Liver (tissue), 9 donors: Measurements from ENCODE around the gene PATZ1. TPM values are rescaled to one million over a fixed set of nuclear protein-coding genes. Genes with fewer than 3 reads are reported as not detected.
"Not testable (repeated sequence)": the region's sequence is repeated elsewhere in the genome, so short reads cannot be mapped to it uniquely, and the experiment has no call there.

ENCODE experiments used
- DNase-seq: peaks from one replicate; pipeline ENCODE4 v3.0.0-alpha.2; 2017; ENCODE audit warnings: low spot score
- H3K27ac ChIP-seq, 2 donors: one replicate each; pipeline ENCODE4 v1.7.0; 2013; ENCODE audit warnings: inconsistent platforms in 2 of 2, low read length in 2 of 2, control low read depth in 1 of 2, low read depth in 1 of 2, mild to moderate bottlenecking in 1 of 2
- H3K27me3 ChIP-seq, 4 donors: one replicate each; pipeline versions ENCODE4 v1.6.1 to v1.7.0; 2013; ENCODE audit warnings: low read length in 3 of 4, inconsistent platforms in 1 of 4, mild to moderate bottlenecking in 1 of 4, moderate library complexity in 1 of 4; ENCODE audit not compliant: control insufficient read depth in 4 of 4, insufficient read depth in 4 of 4
- H3K36me3 ChIP-seq, 4 donors: one replicate each; pipeline versions ENCODE4 v1.6.1 to v1.7.0; 2013; ENCODE audit warnings: low read length in 3 of 4, mild to moderate bottlenecking in 3 of 4, low read depth in 1 of 4, moderate library complexity in 1 of 4; ENCODE audit not compliant: control insufficient read depth in 4 of 4, insufficient read depth in 3 of 4
- H3K4me1 ChIP-seq, 4 donors: one replicate each; pipeline versions ENCODE4 v1.6.1 to v1.7.0; 2013; ENCODE audit warnings: low read length in 3 of 4, mild to moderate bottlenecking in 3 of 4, moderate library complexity in 1 of 4; ENCODE audit not compliant: control insufficient read depth in 4 of 4, insufficient read depth in 4 of 4
- H3K4me3 ChIP-seq, 3 donors: one replicate each; pipeline versions ENCODE4 v1.6.1 to v1.7.0; 2013; ENCODE audit warnings: low read length in 3 of 3, control low read depth in 1 of 3, low read depth in 1 of 3, mild to moderate bottlenecking in 1 of 3
- H3K9ac ChIP-seq, 2 donors: one replicate each; pipeline ENCODE4 v1.7.0; 2013; ENCODE audit warnings: low read length in 2 of 2, mild to moderate bottlenecking in 2 of 2, moderate library complexity in 2 of 2, control low read depth in 1 of 2, low read depth in 1 of 2
- H3K9me3 ChIP-seq, 4 donors: one replicate each; pipeline versions ENCODE4 v1.6.1 to v1.7.0; 2013; ENCODE audit warnings: low read length in 3 of 4; ENCODE audit not compliant: control insufficient read depth in 4 of 4
- EGR1 ChIP-seq, 2 donors: IDR thresholded peaks; 2 replicates each; pipeline ENCODE4 v1.6.1; 2016 to 2018; ENCODE audit warnings: antibody characterized with exemption in 2 of 2, low read depth in 2 of 2
- FOXA2 ChIP-seq: IDR thresholded peaks from 2 replicates; pipeline ENCODE4 v1.6.1; 2016; ENCODE audit warnings: antibody characterized with exemption
- GABPA ChIP-seq, 2 donors: IDR thresholded peaks in 1 of 2; conservative IDR thresholded peaks in 1 of 2; 2 replicates each; pipeline ENCODE4 v1.6.1; 2016; ENCODE audit warnings: antibody characterized with exemption in 2 of 2, mild to moderate bottlenecking in 1 of 2, moderate library complexity in 1 of 2
- HNF4G ChIP-seq: IDR thresholded peaks from 2 replicates; pipeline ENCODE4 v1.6.1; 2016; ENCODE audit warnings: antibody characterized with exemption
- JUND ChIP-seq, 2 donors: IDR thresholded peaks; 2 replicates each; pipeline ENCODE4 v1.6.1; 2016; ENCODE audit warnings: antibody characterized with exemption in 2 of 2
- MAX ChIP-seq: IDR thresholded peaks from 2 replicates; pipeline ENCODE4 v1.6.1; 2016; ENCODE audit warnings: antibody characterized with exemption
- NR2F2 ChIP-seq: IDR thresholded peaks from 2 replicates; pipeline ENCODE4 v1.6.1; 2016; ENCODE audit warnings: antibody characterized with exemption
- REST ChIP-seq: IDR thresholded peaks from 2 replicates; pipeline ENCODE4 v1.6.1; 2016; ENCODE audit warnings: antibody characterized with exemption, mild to moderate bottlenecking
- RXRA ChIP-seq, 2 donors: IDR thresholded peaks; 2 replicates each; pipeline ENCODE4 v1.6.1; 2017 to 2018; ENCODE audit warnings: antibody characterized with exemption in 2 of 2, mild to moderate bottlenecking in 1 of 2
- TAF1 ChIP-seq: conservative IDR thresholded peaks from 2 replicates; pipeline ENCODE4 v1.6.1; 2016; ENCODE audit warnings: antibody characterized with exemption, mild to moderate bottlenecking
- ZBTB33 ChIP-seq: IDR thresholded peaks from 2 replicates; pipeline ENCODE4 v1.6.1; 2016; ENCODE audit warnings: antibody characterized with exemption
- WGBS: extraction: QIAGEN DNeasy Blood & Tissue Kit; methylation state at CpG from one replicate; pipeline ENCODE4 v1.1.7; 2013; 5-methylcytosine and 5-hydroxymethylcytosine counted together
- polyA plus RNA-seq, 2 donors: library from polyadenylated mRNA; stranded (reverse) in 1 of 2; unstranded in 1 of 2; fragments of 200-250 nt in 1 of 2; fragments of >200 nt in 1 of 2; fragmentation: Nextera tagmentation in 1 of 2; extraction: Ambion mirVana in 1 of 2; gene quantifications; one replicate each; pipeline versions ENCODE4 v1.2.1 to v1.2.3, GENCODE V29; 2013 to 2015
- total RNA-seq, 2 donors: library from RNA; depleted of rRNA; stranded (reverse); fragments of >200 nt; gene quantifications; one replicate each; pipeline ENCODE4 v1.2.3, GENCODE V29; 2014
- TF ChIP-seq, protein P1 (sequence below): IDR thresholded peaks from 2 replicates; pipeline ENCODE4 v1.6.1; 2016; ENCODE audit warnings: antibody characterized with exemption
- TF ChIP-seq, protein P2 (sequence below): fragments of 150-350 bp; IDR thresholded peaks from 2 replicates; pipeline ENCODE4 v1.5.1; 2017; ENCODE audit warnings: improper control_type of control experiment, low read depth, low read length; ENCODE audit not compliant: missing input control
- donor health status: healthy.
- donor health status: healthy.
- donor health status: healthy.
- donor health status: healthy.
- donor health status: healthy.

PATZ1 gene
- total and polyA plus RNA-seq, 4 donors, result 3.8 to 13.5 (median 10.1) TPM

DNA sequence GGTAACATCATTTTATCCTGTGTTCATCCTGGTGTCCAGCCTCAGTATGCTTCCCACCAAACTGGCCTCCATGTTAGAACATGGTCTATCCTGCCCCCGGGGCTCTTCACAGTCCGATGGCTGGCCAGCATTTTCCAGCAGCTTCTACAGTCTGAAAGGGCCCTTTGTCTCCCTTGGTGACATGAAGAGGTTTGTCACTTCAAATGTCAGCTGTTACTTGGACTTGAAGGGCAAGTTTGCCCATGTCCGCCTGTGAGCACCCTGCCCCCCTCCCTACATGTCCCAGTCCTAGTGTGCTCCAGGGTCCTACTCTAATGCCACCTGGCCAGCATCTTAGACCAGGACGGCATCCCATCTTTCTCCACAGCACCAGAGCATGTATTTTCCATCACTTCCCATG, 24.7 kb downstream of the PATZ1 start:
- TF ChIP-seq, protein P1, sequence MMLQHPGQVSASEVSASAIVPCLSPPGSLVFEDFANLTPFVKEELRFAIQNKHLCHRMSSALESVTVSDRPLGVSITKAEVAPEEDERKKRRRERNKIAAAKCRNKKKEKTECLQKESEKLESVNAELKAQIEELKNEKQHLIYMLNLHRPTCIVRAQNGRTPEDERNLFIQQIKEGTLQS, result no peak
- TF ChIP-seq HNF4G (no peak), FOXA2 (no peak), REST (no peak), ZBTB33 (no peak)
- Histone ChIP-seq H3K4me3 (no peak overlapping the region), H3K4me1 (no peaks in the 10 kb centered on the region), H3K27ac (no peak overlapping the region), H3K36me3 (peaks cover 0 to 16% (median 10%) of the 10 kb centered on the region in 4 donors), H3K9me3 (no peaks in the 10 kb centered on the region), H3K27me3 (no peaks in the 10 kb centered on the region), H3K9ac (no peak overlapping the region)
- WGBS, result 95% methylated on average over 4 of the region's 4 CpGs
- DNase-seq, result no peak

GRCh38 chr22:31314220-31314619, 31.9 kb downstream of the PATZ1 start:
- not testable (repeated sequence) for H3K9ac ChIP-seq, H3K4me3 ChIP-seq, H3K27me3 ChIP-seq, H3K36me3 ChIP-seq, DNase-seq, H3K9me3 ChIP-seq, H3K27ac ChIP-seq, H3K4me1 ChIP-seq
- 100% methylated on average over 1 of the region's 1 CpG for WGBS

DNA sequence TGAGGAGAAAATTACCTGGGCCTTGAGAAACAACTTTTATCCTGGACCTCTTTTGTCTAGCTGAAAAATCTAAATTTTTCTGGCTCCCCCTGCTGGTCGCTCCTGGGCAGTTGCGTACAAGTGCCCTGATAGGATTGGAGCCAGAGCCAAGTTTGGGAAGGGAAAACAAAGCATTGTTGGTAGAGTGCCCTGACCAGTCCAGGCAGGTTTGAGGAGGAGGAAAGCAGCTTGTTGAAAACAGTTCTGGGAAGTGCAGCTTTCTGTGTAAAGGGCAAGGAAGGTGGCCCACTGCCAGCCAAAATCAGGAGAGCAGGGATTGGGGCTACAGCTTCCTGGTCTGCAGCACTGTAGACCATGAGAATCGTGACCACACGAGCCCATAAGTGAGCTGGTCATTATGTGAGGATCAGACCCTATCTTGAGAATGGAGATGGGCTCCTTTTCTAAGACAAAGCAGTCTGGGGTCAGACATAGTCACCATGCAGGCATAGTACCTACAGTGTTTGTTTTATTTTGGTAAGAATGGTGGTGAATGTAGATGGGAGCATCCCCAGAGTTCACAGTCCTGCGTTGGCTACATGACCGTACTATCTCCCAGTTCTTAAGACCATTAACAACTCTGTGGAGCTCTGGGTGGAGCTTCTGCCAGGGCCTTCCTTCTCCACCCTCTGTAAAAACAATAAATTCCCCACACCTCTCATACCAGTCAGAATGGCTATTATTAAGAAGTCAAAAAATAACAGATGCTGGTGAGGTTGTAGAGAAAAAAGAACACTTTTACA, 32.6 kb downstream of the PATZ1 start:
- H3K4me3 ChIP-seq, result no peak overlapping the region
- H3K4me1 ChIP-seq, result peaks cover 0 to 4% (median 0%) of the 10 kb centered on the region in 4 donors
- no peaks in the 10 kb centered on the region for H3K36me3 ChIP-seq
- H3K27ac ChIP-seq, result peak overlapping the region; percentile 62 to 67
- peaks cover 0 to 5% (median 1%) of the 10 kb centered on the region in 4 donors for H3K9me3 ChIP-seq
- peak overlapping the region in 1 of 2 donors; percentile 45 for H3K9ac ChIP-seq
- 35% methylated on average over 6 of the region's 6 CpGs for WGBS
- no peaks in the 10 kb centered on the region for H3K27me3 ChIP-seq
- peak; percentile 73 for DNase-seq
- peak; percentile 60 for TF ChIP-seq MAX
- no peak for TF ChIP-seq JUND (IDR thresholded peaks at IDR 0.05)
- TF ChIP-seq, protein P1, result no peak
- TF ChIP-seq RXRA (IDR thresholded peaks at IDR 0.05), result peak in 1 of 2 donors; percentile 70
- TF ChIP-seq, protein P2, sequence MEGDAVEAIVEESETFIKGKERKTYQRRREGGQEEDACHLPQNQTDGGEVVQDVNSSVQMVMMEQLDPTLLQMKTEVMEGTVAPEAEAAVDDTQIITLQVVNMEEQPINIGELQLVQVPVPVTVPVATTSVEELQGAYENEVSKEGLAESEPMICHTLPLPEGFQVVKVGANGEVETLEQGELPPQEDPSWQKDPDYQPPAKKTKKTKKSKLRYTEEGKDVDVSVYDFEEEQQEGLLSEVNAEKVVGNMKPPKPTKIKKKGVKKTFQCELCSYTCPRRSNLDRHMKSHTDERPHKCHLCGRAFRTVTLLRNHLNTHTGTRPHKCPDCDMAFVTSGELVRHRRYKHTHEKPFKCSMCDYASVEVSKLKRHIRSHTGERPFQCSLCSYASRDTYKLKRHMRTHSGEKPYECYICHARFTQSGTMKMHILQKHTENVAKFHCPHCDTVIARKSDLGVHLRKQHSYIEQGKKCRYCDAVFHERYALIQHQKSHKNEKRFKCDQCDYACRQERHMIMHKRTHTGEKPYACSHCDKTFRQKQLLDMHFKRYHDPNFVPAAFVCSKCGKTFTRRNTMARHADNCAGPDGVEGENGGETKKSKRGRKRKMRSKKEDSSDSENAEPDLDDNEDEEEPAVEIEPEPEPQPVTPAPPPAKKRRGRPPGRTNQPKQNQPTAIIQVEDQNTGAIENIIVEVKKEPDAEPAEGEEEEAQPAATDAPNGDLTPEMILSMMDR, result peak; percentile 95
- no peak for TF ChIP-seq EGR1 (IDR thresholded peaks at IDR 0.05; ENCODE audit: low read depth in 2 of 2)
- peak in 1 of 2 donors; percentile 41 for TF ChIP-seq GABPA (IDR thresholded peaks at IDR 0.05 in 1 of 2, conservative IDR thresholded peaks at IDR 0.05 in 1 of 2)
- peak; percentile 70 for TF ChIP-seq FOXA2
- peak; percentile 61 for TF ChIP-seq REST
- no peak for TF ChIP-seq HNF4G
- no peak for TF ChIP-seq TAF1
- TF ChIP-seq NR2F2, result no peak
